D721Med (cell line): ENCODE results near the gene AADACL4.
"Not testable (repeated sequence)": the region's sequence is repeated elsewhere in the genome, so short reads cannot be mapped to it uniquely, and the experiment has no call there.

Experiments
- DNase-seq: peaks from one replicate; pipeline ENCODE4 v3.0.0; 2011; ENCODE audit warnings: low spot score; ENCODE audit not compliant: insufficient read length
- FAIRE-seq: peaks from 2 replicates; lab custom pipeline; 2011; peaks lifted over from hg19 to GRCh38; lab: Jason Lieb, UNC
- TF ChIP-seq, protein P1 (sequence below): IDR thresholded peaks from 2 replicates; pipeline ENCODE4 v1.5.1; 2012; ENCODE audit warnings: mild to moderate bottlenecking, control low read depth; ENCODE audit not compliant: insufficient read depth; ENCODE audit errors: missing control alignments

Gene AADACL4

DNA sequence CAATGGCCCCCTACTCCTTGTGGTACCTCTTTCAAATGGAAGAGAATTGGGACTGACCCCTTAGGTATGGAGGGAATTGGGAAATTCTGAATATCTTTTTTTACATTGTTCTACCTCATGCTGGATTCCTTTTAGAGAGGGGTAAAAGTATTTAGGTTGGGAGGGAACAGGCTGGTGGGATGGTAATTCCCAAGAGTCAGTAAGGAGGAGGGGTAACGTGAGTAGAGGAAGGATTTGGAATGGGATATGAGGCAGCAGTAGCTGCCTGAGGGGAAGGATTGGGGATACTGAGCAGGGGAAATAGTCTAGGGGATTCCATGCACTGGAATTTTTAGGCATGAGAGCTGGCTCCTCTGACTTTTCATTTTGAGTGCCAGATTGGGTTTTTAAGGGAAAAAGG is 68.2 kb downstream of the AADACL4 start:
- FAIRE-seq: no peak
- no peak for DNase-seq
- TF ChIP-seq, protein P1, sequence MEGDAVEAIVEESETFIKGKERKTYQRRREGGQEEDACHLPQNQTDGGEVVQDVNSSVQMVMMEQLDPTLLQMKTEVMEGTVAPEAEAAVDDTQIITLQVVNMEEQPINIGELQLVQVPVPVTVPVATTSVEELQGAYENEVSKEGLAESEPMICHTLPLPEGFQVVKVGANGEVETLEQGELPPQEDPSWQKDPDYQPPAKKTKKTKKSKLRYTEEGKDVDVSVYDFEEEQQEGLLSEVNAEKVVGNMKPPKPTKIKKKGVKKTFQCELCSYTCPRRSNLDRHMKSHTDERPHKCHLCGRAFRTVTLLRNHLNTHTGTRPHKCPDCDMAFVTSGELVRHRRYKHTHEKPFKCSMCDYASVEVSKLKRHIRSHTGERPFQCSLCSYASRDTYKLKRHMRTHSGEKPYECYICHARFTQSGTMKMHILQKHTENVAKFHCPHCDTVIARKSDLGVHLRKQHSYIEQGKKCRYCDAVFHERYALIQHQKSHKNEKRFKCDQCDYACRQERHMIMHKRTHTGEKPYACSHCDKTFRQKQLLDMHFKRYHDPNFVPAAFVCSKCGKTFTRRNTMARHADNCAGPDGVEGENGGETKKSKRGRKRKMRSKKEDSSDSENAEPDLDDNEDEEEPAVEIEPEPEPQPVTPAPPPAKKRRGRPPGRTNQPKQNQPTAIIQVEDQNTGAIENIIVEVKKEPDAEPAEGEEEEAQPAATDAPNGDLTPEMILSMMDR: no peak

DNA sequence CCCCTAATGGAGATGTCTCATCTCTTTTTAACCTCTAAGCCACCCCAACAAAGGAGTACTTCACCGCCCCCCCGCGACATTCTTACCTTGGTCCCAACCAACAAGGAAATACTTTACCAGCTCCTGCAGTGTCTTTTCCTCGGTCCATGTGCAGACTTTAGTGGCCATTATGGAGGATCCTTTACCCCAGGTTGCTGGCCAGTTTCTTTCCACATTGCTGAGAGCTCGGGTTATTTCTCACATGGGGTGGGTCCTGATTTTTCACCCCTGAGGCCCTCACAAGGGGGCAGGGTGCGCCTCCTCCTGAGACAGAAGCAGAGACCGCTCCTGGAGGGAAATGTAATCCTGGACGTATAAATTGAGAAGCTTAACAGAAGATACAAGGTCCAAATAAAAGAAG is 69.0 kb downstream of the AADACL4 start:
- TF ChIP-seq, protein P1: no peak
- FAIRE-seq (no peak), DNase-seq (no peak)

DNA sequence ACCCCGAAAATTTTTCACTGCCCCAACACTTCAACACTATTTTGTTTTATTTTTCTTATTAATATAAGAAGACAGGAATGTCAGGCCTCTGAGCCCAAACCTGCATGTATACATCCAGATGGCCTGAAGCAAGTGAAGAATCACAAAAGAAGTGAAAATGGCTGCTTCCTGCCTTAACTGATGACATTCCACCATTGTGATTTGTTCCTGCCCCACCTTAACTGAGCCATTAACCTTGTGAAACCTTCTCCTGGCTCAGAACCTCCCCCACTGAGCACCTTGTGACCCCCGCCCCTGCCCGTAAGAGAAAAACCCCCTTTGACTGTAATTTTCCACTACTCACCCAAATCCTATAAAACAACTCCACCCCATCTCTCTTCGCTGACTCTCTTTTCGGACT is 69.8 kb downstream of the AADACL4 start:
- FAIRE-seq, DNase-seq: not testable (repeated sequence)

DNA sequence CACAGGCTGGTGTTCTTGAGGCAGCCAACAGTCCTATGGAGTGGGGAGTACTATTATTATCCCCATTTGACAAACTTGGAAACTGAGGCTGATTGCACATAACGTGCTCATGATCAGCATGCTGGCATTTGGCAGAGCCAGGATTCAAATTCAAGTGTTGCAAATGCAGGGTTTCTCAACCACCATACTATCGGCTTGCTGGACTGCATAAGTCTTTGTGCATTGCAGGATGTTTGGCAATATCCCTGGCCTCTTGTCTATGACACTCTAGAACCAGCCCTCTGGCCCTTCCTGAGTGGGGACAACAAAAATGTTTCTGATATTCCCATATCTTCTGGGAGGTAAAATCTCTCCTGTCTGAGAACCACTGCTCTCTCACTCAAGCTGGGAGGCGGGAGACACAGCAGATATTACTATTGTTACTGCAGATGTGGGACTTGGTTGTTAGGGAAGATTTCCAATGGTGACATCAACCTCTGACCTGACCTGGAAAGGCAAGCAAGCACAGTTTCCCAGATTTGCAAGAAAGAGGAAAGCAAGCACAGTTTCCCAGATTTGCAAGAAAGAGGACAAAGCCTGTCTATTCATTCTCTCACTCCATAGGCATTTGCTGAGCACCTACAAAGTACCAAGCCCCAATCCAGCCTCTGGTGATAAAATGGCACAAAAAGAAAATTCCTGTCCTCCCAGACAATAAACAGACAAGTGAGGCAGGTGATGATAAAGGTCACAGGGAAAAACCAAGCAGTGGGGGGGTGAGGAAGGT is 71.0 kb downstream of the AADACL4 start:
- TF ChIP-seq, protein P1: no peak
- no peak for FAIRE-seq
- DNase-seq: no peak

DNA sequence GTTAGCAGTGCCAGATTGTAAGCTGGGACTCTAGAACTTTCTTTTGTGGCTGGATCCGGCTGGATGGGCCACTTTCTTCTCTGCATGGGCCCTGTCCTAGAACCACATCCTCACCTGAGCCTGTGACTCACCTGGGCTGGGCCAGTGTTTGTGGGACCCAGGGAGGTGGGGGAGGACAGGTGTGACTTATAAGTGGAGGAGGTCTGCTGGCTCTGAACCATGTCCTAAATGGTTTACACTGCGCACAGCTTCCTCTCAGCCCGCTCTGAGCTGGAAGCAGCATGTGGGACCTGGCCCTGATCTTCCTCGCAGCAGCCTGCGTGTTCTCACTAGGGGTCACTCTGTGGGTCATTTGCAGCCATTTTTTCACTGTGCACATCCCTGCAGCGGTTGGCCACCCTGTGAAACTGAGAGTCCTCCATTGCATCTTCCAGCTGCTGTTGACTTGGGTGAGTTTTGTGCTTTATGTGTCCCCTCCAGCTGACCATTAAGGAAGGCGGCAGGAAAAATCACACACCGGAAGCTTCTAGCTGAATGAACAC is 72.1 kb downstream of the AADACL4 start, which contains the start of gene AADACL3:
TSS of gene AADACL3 (plus strand) at position 215 of the 542 bp plus-strand sequence. CDS start at position 282, 67 bp downstream.
- no peak for FAIRE-seq
- no peak for DNase-seq
- TF ChIP-seq, protein P1: no peak
